B cell (primary cell): ENCODE data around the gene PIBF1. TPM values are rescaled to one million over a fixed set of nuclear protein-coding genes. Genes with fewer than 3 reads are reported as not detected.

Experiments
- ATAC-seq: fragments of 200-7000 bp; cut with Tn5 transposase; one replicate; pipeline ENCODE4 v1.10.0; 2021; ENCODE audit warnings: low read depth, mild to moderate bottlenecking, moderate number of reproducible peaks, moderate library complexity
- CTCF ChIA-PET: fragments of 350-600 bp; sonication (Branson Sonifier 250); formaldehyde crosslinking; loops from one replicate; lab custom pipeline; 2021; ENCODE audit warnings: antibody characterized with exemption, inconsistent platforms; lab: Charles Lee
- POLR2A ChIA-PET: fragments of 350-600 bp; sonication (Branson Sonifier 250); formaldehyde crosslinking; loops from one replicate; lab custom pipeline; 2021; ENCODE audit warnings: antibody characterized with exemption; lab: Charles Lee
- DNase-seq: peaks from one replicate; pipeline ENCODE4 v3.0.0; 2013
- H2AFZ ChIP-seq: 2 replicates; pipeline ENCODE4 v1.6.1; 2012; ENCODE audit warnings: mild to moderate bottlenecking, low read depth, low read length; ENCODE audit not compliant: insufficient read depth, poor library complexity, severe bottlenecking
- H3K27ac ChIP-seq, 2 donors: 1 replicate in 1 of 2; 2 replicates in 1 of 2; pipeline ENCODE4 v1.5.1; 2012 to 2013; ENCODE audit warnings: low read length in 2 of 2, mild to moderate bottlenecking in 2 of 2, moderate library complexity in 1 of 2
- H3K27me3 ChIP-seq, 4 experiments: fragments of 200-600 bp in 1 of 4; sonication (generic) in 1 of 4; replicated peaks in 1 of 4; 1 replicate in 2 of 4; 2 replicates in 2 of 4; pipeline versions ENCODE4 v1.6.1 to v1.7.0; 2013 to 2016; ENCODE audit warnings: low read length in 3 of 4, mild to moderate bottlenecking in 2 of 4, mixed read lengths in 1 of 4, moderate library complexity in 1 of 4; ENCODE audit not compliant: insufficient read depth in 4 of 4, control insufficient read depth in 3 of 4; ENCODE audit errors: control extremely low read depth in 1 of 4
- H3K36me3 ChIP-seq, 2 experiments: replicated peaks in 1 of 2; 1 replicate in 1 of 2; 2 replicates in 1 of 2; pipeline versions ENCODE4 v1.6.1 to v1.7.1; 2013; ENCODE audit warnings: low read length in 1 of 2; ENCODE audit not compliant: insufficient read depth in 2 of 2, control insufficient read depth in 1 of 2; ENCODE audit errors: control extremely low read depth in 1 of 2, extremely low read depth in 1 of 2
- H3K4me1 ChIP-seq, 2 donors: fragments of 200-600 bp in 1 of 2; sonication (generic) in 1 of 2; 1 replicate in 1 of 2; 2 replicates in 1 of 2; pipeline versions ENCODE4 v1.5.1 to v1.6.1; 2013 to 2017; ENCODE audit warnings: low read length in 2 of 2; ENCODE audit not compliant: control insufficient read depth in 2 of 2, insufficient read depth in 2 of 2
- H3K4me2 ChIP-seq: replicated peaks from 2 replicates; pipeline ENCODE3; 2012; ENCODE audit warnings: mild to moderate bottlenecking, low read depth, low read length; ENCODE audit not compliant: poor library complexity, severe bottlenecking
- H3K4me3 ChIP-seq, 5 experiments: fragments of 200-600 bp in 1 of 5; sonication (generic) in 1 of 5; 1 replicate in 3 of 5; 2 replicates in 2 of 5; pipeline versions ENCODE4 v1.5.1 to v1.7.0; 2011 to 2016; ENCODE audit warnings: low read length in 4 of 5, mild to moderate bottlenecking in 4 of 5, low read depth in 2 of 5, control low read depth in 1 of 5, moderate library complexity in 1 of 5; ENCODE audit not compliant: insufficient read depth in 1 of 5; ENCODE audit errors: control extremely low read depth in 1 of 5, extremely low read depth in 1 of 5
- H3K79me2 ChIP-seq: fragments of 200-600 bp; sonication (generic); one replicate; pipeline ENCODE4 v1.6.0; 2016; ENCODE audit warnings: low read length; ENCODE audit not compliant: control insufficient read depth, insufficient read depth
- H3K9ac ChIP-seq: fragments of 200-600 bp; sonication (generic); 2 replicates; pipeline ENCODE4 v1.6.1; 2017; ENCODE audit warnings: mild to moderate bottlenecking, low read length, moderate library complexity
- H3K9me3 ChIP-seq, 3 donors: one replicate each; pipeline versions ENCODE4 v1.6.1 to v1.7.1; 2013; ENCODE audit warnings: low read length in 2 of 3; ENCODE audit not compliant: control insufficient read depth in 2 of 3, insufficient read depth in 1 of 3; ENCODE audit errors: control extremely low read depth in 1 of 3
- H4K20me1 ChIP-seq: 2 replicates; pipeline ENCODE4 v1.6.0; 2012; ENCODE audit warnings: mild to moderate bottlenecking, low read length; ENCODE audit not compliant: insufficient read depth, control insufficient read depth, poor library complexity, severe bottlenecking
- H3K27ac Mint-ChIP-seq: one replicate; pipeline ENCODE4 v1.8.0; 2021; ENCODE audit warnings: mixed read lengths
- H3K27me3 Mint-ChIP-seq: one replicate; pipeline ENCODE4 v1.8.0; 2021; ENCODE audit warnings: mixed read lengths
- H3K4me1 Mint-ChIP-seq: one replicate; pipeline ENCODE4 v1.8.0; 2021; ENCODE audit warnings: mixed read lengths
- H3K4me3 Mint-ChIP-seq: one replicate; pipeline ENCODE4 v1.8.0; 2021; ENCODE audit warnings: mixed read lengths
- H3K9me3 Mint-ChIP-seq: one replicate; pipeline ENCODE4 v1.8.0; 2022; ENCODE audit warnings: mixed read lengths; ENCODE audit not compliant: insufficient read depth
- EZH2 ChIP-seq: IDR thresholded peaks from 2 replicates; pipeline ENCODE4 v1.6.1; 2012; ENCODE audit warnings: borderline replicate concordance, low read depth, mild to moderate bottlenecking, moderate library complexity, low read length; ENCODE audit not compliant: insufficient read depth, poor library complexity, severe bottlenecking
- WGBS: methylation state at CpG from one replicate; pipeline ENCODE4 v1.1.5; 2013; ENCODE audit warnings: missing lambda C conversion rate; ENCODE audit not compliant: insufficient coverage; 5-methylcytosine and 5-hydroxymethylcytosine counted together
- intact Hi-C: fragments of 100-400 bp; cut with micrococcal nuclease; formaldehyde crosslinking; loops from one replicate; pipeline ENCODE4 v1.10.0; 2022
- polyA plus RNA-seq: library from polyadenylated mRNA; depleted of rRNA; stranded (reverse); fragments of >200 nt; gene quantifications from 2 replicates; pipeline ENCODE4 v1.2.3, GENCODE V29; 2012
- total RNA-seq, 2 donors: library from RNA; stranded (reverse); fragments of 120-200 nt in 1 of 2; gene quantifications; 1 replicate in 1 of 2; 2 replicates in 1 of 2; pipeline versions ENCODE4 v1.2.3 to v1.2.4, GENCODE V29; 2013 to 2022
- TF ChIP-seq, protein P1 (sequence below): fragments of 200-600 bp; IDR thresholded peaks from one replicate; pipeline ENCODE4 v1.8.0; 2022; ENCODE audit warnings: antibody characterized with exemption, mild to moderate bottlenecking

The PIBF1 gene
- total and polyA plus RNA-seq, 2 donors (not counting 1 experiment from before 2014, with no cell fraction given), result 4.5 to 43.1 TPM

DNA sequence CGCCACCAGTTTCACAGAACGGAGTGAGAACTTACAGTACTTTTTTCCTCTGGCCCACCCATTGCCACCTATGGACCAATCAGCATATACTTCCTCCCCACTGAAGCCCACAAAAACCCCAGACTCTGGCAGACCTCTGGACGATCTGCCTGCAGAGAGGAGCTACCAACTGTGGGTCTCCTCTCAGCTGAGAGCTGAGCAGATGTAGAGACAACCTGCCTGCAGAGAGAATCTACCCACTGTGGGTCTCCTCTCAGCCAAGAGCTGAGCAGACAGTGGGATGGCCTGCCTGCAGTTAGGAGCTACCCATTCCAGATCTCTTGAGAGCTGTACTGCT, 69.7 kb downstream of the PIBF1 start:
- H3K27me3 ChIP-seq, result no peaks in the 10 kb centered on the region
- intact Hi-C loops, result no loop called here
- H3K4me1 Mint-ChIP-seq, result no peaks in the 10 kb centered on the region
- CTCF ChIA-PET, result interaction anchor here (1.5 kb wide), 1 partner anchor 11 kb away, joined by 4 read pairs; no protein-coding TSS in a partner anchor
- no peak overlapping the region for H3K27ac ChIP-seq
- no peaks in the 10 kb centered on the region for H3K27me3 Mint-ChIP-seq
- no peaks in the 10 kb centered on the region for H3K9me3 Mint-ChIP-seq
- no peaks in the 10 kb centered on the region for H3K9me3 ChIP-seq
- 100% methylated on average over 3 of the region's 3 CpGs for WGBS
- DNase-seq, result no peak
- no peak overlapping the region for H3K4me3 Mint-ChIP-seq
- TF ChIP-seq, protein P1, sequence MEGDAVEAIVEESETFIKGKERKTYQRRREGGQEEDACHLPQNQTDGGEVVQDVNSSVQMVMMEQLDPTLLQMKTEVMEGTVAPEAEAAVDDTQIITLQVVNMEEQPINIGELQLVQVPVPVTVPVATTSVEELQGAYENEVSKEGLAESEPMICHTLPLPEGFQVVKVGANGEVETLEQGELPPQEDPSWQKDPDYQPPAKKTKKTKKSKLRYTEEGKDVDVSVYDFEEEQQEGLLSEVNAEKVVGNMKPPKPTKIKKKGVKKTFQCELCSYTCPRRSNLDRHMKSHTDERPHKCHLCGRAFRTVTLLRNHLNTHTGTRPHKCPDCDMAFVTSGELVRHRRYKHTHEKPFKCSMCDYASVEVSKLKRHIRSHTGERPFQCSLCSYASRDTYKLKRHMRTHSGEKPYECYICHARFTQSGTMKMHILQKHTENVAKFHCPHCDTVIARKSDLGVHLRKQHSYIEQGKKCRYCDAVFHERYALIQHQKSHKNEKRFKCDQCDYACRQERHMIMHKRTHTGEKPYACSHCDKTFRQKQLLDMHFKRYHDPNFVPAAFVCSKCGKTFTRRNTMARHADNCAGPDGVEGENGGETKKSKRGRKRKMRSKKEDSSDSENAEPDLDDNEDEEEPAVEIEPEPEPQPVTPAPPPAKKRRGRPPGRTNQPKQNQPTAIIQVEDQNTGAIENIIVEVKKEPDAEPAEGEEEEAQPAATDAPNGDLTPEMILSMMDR, result no peak
- no peak overlapping the region for H3K27ac Mint-ChIP-seq
- H3K9ac ChIP-seq, result no peak overlapping the region
- no peaks in the 10 kb centered on the region for H3K4me1 ChIP-seq
- H3K79me2 ChIP-seq, result no peaks in the 10 kb centered on the region
- no peak for ATAC-seq
- H3K4me2 ChIP-seq, result no peak overlapping the region
- H3K36me3 ChIP-seq, result peaks cover 11 to 24% of the 10 kb centered on the region in 2 experiments
- H3K4me3 ChIP-seq, result no peak overlapping the region
- POLR2A ChIA-PET, result no interaction called here
- H2AFZ ChIP-seq, result no peak overlapping the region
- no peaks in the 10 kb centered on the region for H4K20me1 ChIP-seq

- H3K4me2 ChIP-seq, result no peak overlapping the region
- H3K27ac ChIP-seq, result no peak overlapping the region
- H3K9me3 ChIP-seq, result no peaks in the 10 kb centered on the region
- Mint-ChIP-seq H3K4me1 (no peaks in the 10 kb centered on the region), H3K9me3 (no peaks in the 10 kb centered on the region), H3K4me3 (no peak overlapping the region), H3K27ac (no peak overlapping the region), H3K27me3 (no peaks in the 10 kb centered on the region)
- intact Hi-C loops, result no loop called here
- peaks cover 10 to 24% of the 10 kb centered on the region in 2 experiments for H3K36me3 ChIP-seq
- H4K20me1 ChIP-seq, result no peaks in the 10 kb centered on the region
- TF ChIP-seq EZH2, result no peak
- TF ChIP-seq, protein P1, result no peak
- no peaks in the 10 kb centered on the region for H3K27me3 ChIP-seq
- H3K4me1 ChIP-seq, result no peaks in the 10 kb centered on the region
- no peaks in the 10 kb centered on the region for H3K79me2 ChIP-seq
- WGBS, result 99% methylated on average over 10 of the region's 12 CpGs
- H2AFZ ChIP-seq, result no peak overlapping the region
- no peak overlapping the region for H3K9ac ChIP-seq
- POLR2A ChIA-PET, result no interaction called here
- CTCF ChIA-PET, result interaction anchor here (1.5 kb wide), 1 partner anchor 12 kb away, joined by 4 read pairs; no protein-coding TSS in a partner anchor
- DNase-seq (no peak), ATAC-seq (no peak)
- no peak overlapping the region for H3K4me3 ChIP-seq
These were observed 70.3 kb downstream of the PIBF1 start for GRCh38 chr13:72852207-72852606.
